Ovary (tissue), 9 donors: Measurements from ENCODE around the gene ADAMTSL3. TPM values are rescaled to one million over a fixed set of nuclear protein-coding genes. Genes with fewer than 3 reads are reported as not detected.
A peak's percentile ranks its signal among the peaks of the same experiment; 100 is the strongest.

Source experiments
- DNase-seq, 5 donors: peaks; one replicate each; pipeline ENCODE4 v3.0.0-alpha.2; 2019 to 2020
- H3K27ac ChIP-seq, 2 donors: fragments of 200-600 bp; one replicate each; pipeline versions ENCODE4 v1.5.1 to v1.8.0; 2019 to 2022
- H3K27me3 ChIP-seq: fragments of 200-600 bp; one replicate; pipeline ENCODE4 v1.8.0; 2022
- H3K36me3 ChIP-seq: fragments of 200-600 bp; sonication (generic); one replicate; pipeline ENCODE4 v1.5.1; 2019
- H3K4me1 ChIP-seq: one replicate; pipeline ENCODE4 v1.8.1; 2013; ENCODE audit warnings: mild to moderate bottlenecking, moderate library complexity; ENCODE audit not compliant: insufficient read depth
- H3K4me3 ChIP-seq: fragments of 200-600 bp; sonication (generic); one replicate; pipeline ENCODE4 v1.5.1; 2017
- H3K9me3 ChIP-seq, 2 donors: fragments of 200-600 bp in 1 of 2; sonication (generic) in 1 of 2; one replicate each; pipeline versions ENCODE4 v1.5.1 to v1.8.1; 2013 to 2019; ENCODE audit warnings: mild to moderate bottlenecking in 1 of 2, moderate library complexity in 1 of 2
- CTCF ChIP-seq, 3 donors: fragments of 450-650 bp in 2 of 3; fragments of 200-600 bp in 1 of 3; IDR thresholded peaks; one replicate each; pipeline versions ENCODE4 v1.5.1 to v1.8.0; 2016 to 2022; ENCODE audit warnings: antibody characterized with exemption in 3 of 3, mild to moderate bottlenecking in 1 of 3
- EP300 ChIP-seq: sonication (generic); formaldehyde crosslinking; IDR thresholded peaks from one replicate; pipeline ENCODE4 v1.6.1; 2017; ENCODE audit warnings: antibody characterized with exemption
- POLR2A ChIP-seq: fragments of 450-650 bp; IDR thresholded peaks from one replicate; pipeline ENCODE4 v1.6.1; 2017; ENCODE audit warnings: antibody characterized with exemption, mild to moderate bottlenecking, moderate library complexity
- WGBS, 3 donors: extraction: QIAGEN DNeasy Blood & Tissue Kit in 1 of 3; methylation state at CpG; one replicate each; pipeline versions ENCODE4 v1.1.5 to v1.1.7; 2013 to 2017; 5-methylcytosine and 5-hydroxymethylcytosine counted together
- intact Hi-C, 4 donors: fragments of 100-400 bp; cut with DNase I; formaldehyde crosslinking; loops; one replicate each; pipeline versions ENCODE4 v1.11.0 to v1.15.1; 2022 to 2023
- polyA plus RNA-seq, 2 donors: library from polyadenylated mRNA; stranded (reverse); fragments of 200-250 nt in 1 of 2; fragments of 350-450 nt in 1 of 2; fragmentation: Illumina TruSeq in 1 of 2; extraction: RNeasy Lipid Tissue Mini Kit (QIAGEN cat#74804) in 1 of 2; gene quantifications; one replicate each; pipeline ENCODE4 v1.2.3, GENCODE V29; 2013 to 2014
- total RNA-seq, 7 donors: library from RNA; depleted of rRNA in 2 of 7; stranded (reverse); fragments of >200 nt in 2 of 7; fragmentation: NEBNext Ultra II Directional in 3 of 7; extraction: Animal tissue kit (Norgen Biotek cat#: 25700) in 3 of 7; gene quantifications; one replicate each; pipeline versions ENCODE4 v1.1.0 to v1.2.4, GENCODE V29; 2016 to 2023
- donor health status: DM: no; HTN: no; CAD: no; lungs with moderate emphysema.
- donor health status: DM: no; HTN: no; CAD: no.
- donor health status: Bipolar disorder and iron deficiency.
- donor health status: DM: yes; HTN: yes; CAD: no.
- donor health status: DM: no; HTN: no; CAD: no.
- donor health status: DM: yes; HTN: yes; CAD: no.

The ADAMTSL3 gene
- total and polyA plus RNA-seq, 9 donors: 0.96 to 9.0 (median 3.7) TPM

GRCh38 chr15:84001037-84001436 lies 347.1 kb downstream of the ADAMTSL3 start:
- TF ChIP-seq CTCF (IDR thresholded peaks at IDR 0.05) (no peak), EP300 (no peak), POLR2A (no peak)
- intact Hi-C loops: no loop called here
- H3K27ac ChIP-seq: no peak overlapping the region
- H3K9me3 ChIP-seq: peaks cover 0 to 3% of the 10 kb centered on the region in 2 donors
- DNase-seq: no peak
- H3K36me3 ChIP-seq: no peaks in the 10 kb centered on the region
- no peaks in the 10 kb centered on the region for H3K27me3 ChIP-seq
- H3K4me1 ChIP-seq: no peaks in the 10 kb centered on the region
- H3K4me3 ChIP-seq: no peak overlapping the region
- WGBS, 3 donors: 90 to 95% (median 93%) methylated on average over 5 of the region's 5 CpGs

GRCh38 chr15:84001655-84002054 lies 347.7 kb downstream of the ADAMTSL3 start:
- no peaks in the 10 kb centered on the region for H3K27me3 ChIP-seq
- H3K4me1 ChIP-seq: peaks cover under 1% of the 10 kb centered on the region
- no peak for DNase-seq
- no peaks in the 10 kb centered on the region for H3K36me3 ChIP-seq
- H3K27ac ChIP-seq: no peak overlapping the region
- H3K4me3 ChIP-seq: no peak overlapping the region
- H3K9me3 ChIP-seq: peaks cover 0 to 3% of the 10 kb centered on the region in 2 donors
- intact Hi-C loops: no loop called here
- TF ChIP-seq POLR2A (no peak), CTCF (IDR thresholded peaks at IDR 0.05) (no peak), EP300 (no peak)

- Histone ChIP-seq H3K9me3 (no peaks in the 10 kb centered on the region), H3K36me3 (no peaks in the 10 kb centered on the region), H3K4me1 (peaks cover 4% of the 10 kb centered on the region), H3K27me3 (no peaks in the 10 kb centered on the region), H3K27ac (no peak overlapping the region), H3K4me3 (no peak overlapping the region)
- TF ChIP-seq CTCF (IDR thresholded peaks at IDR 0.05) (no peak), EP300 (no peak), POLR2A (no peak)
- no peak for DNase-seq
- 77 to 81% (median 79%) methylated on average over 6 of the region's 6 CpGs for WGBS, 3 donors
- intact Hi-C loops: no loop called here
Observed at GRCh38 chr15:84003791-84004503, 350.0 kb downstream of the ADAMTSL3 start.

- H3K36me3 ChIP-seq: no peaks in the 10 kb centered on the region
- no peak overlapping the region for H3K4me3 ChIP-seq
- intact Hi-C loops: no loop called here
- H3K27ac ChIP-seq: peak overlapping the region in 1 of 2 donors; percentile 59
- no peaks in the 10 kb centered on the region for H3K27me3 ChIP-seq
- peaks cover 4% of the 10 kb centered on the region for H3K4me1 ChIP-seq
- DNase-seq: no peak
- 6 to 24% (median 10%) methylated on average over 4 of the region's 4 CpGs for WGBS, 3 donors
- no peaks in the 10 kb centered on the region for H3K9me3 ChIP-seq
- no peak for TF ChIP-seq CTCF (IDR thresholded peaks at IDR 0.05)
- TF ChIP-seq EP300: no peak
- no peak for TF ChIP-seq POLR2A
Observed at GRCh38 chr15:84006421-84006820, 352.5 kb downstream of the ADAMTSL3 start.
